AG09319 (cell line): ENCODE results near the gene PRCP.
A peak's percentile ranks its signal among the peaks of the same experiment; 100 is the strongest.

ENCODE experiments used
- DNase-seq: peaks from one replicate; pipeline ENCODE4 v3.0.0-alpha.2; 2010; ENCODE audit warnings: low read depth; ENCODE audit errors: extremely low read depth
- TF ChIP-seq, protein P1 (sequence below): IDR thresholded peaks from 2 replicates; pipeline ENCODE4 v1.5.1; 2011; ENCODE audit warnings: low read depth, mild to moderate bottlenecking, inconsistent platforms, low read length, moderate library complexity

Gene PRCP

GRCh38 chr11:82937554-82937953 lies 37.3 kb upstream of the PRCP start:
- TF ChIP-seq, protein P1, sequence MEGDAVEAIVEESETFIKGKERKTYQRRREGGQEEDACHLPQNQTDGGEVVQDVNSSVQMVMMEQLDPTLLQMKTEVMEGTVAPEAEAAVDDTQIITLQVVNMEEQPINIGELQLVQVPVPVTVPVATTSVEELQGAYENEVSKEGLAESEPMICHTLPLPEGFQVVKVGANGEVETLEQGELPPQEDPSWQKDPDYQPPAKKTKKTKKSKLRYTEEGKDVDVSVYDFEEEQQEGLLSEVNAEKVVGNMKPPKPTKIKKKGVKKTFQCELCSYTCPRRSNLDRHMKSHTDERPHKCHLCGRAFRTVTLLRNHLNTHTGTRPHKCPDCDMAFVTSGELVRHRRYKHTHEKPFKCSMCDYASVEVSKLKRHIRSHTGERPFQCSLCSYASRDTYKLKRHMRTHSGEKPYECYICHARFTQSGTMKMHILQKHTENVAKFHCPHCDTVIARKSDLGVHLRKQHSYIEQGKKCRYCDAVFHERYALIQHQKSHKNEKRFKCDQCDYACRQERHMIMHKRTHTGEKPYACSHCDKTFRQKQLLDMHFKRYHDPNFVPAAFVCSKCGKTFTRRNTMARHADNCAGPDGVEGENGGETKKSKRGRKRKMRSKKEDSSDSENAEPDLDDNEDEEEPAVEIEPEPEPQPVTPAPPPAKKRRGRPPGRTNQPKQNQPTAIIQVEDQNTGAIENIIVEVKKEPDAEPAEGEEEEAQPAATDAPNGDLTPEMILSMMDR, result no peak
- no peak for DNase-seq

- TF ChIP-seq, protein P1, result no peak
- DNase-seq, result no peak
These were observed 36.0 kb upstream of the PRCP start for GRCh38 chr11:82936261-82936660.

DNA sequence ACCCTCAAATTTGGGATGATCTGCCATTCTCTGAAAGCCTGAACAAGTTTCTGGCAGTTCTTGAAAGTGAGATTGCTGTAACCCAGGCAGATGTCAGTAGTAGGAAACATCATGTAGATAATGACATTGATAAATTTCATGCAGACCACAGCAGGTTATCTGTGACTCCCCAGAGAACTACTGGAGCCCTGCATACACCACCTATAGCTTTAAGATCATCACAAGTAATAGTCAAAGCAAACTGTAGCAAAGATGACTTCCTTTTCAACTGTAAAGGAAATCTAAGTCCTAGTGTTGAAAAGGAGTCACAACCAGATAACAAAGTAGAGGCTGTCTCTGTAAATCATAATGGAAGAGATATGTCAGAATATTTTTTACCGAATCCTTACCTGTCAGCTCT lies 32.3 kb upstream of the PRCP start:
- DNase-seq, result no peak
- TF ChIP-seq, protein P1, result no peak

- DNase-seq, result no peak
- TF ChIP-seq, protein P1, result no peak
These were observed 30.5 kb upstream of the PRCP start for GRCh38 chr11:82930734-82931133.

GRCh38 chr11:82930229-82930628 lies 30.0 kb upstream of the PRCP start:
- DNase-seq, result no peak
- TF ChIP-seq, protein P1, result no peak

GRCh38 chr11:82929121-82929520 lies 28.9 kb upstream of the PRCP start:
- TF ChIP-seq, protein P1, result no peak
- no peak for DNase-seq

DNA sequence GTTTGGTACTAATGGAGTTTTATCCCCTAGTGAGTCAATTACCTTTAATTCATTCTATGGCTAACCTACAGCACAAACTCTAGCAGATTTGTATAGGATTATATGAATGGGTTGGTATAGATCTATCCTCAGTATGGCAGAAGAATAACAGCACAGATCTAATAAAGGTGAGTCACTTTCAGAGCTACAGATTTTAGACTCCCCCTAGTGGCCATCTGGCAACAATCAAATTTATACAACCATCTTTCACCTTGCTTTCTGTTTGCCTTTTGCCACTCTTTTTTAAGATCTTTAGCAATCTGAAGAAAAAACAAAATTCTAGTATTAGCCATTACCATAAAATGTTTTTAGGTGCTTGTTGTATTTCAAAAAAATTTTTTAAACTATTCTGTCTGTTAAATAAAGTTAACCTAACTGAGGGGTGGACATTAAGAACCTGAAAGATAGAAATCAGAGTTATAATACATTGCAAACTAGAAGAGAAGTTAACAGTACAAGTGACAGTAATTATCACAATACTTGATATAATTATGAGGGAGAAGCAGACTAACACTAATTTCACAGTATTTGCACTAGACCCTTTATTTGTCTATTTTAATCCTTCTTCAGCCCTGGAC lies 27.1 kb upstream of the PRCP start:
- peak; percentile 14 for DNase-seq
- TF ChIP-seq, protein P1, result peak; percentile 79
